SW 1271 (cell line): ENCODE results near the gene TRIM43B.
"Not testable (repeated sequence)": the region's sequence is repeated elsewhere in the genome, so short reads cannot be mapped to it uniquely, and the experiment has no call there.

Experiments
- DNase-seq, 2 experiments: peaks; one replicate each; lab custom pipeline; 2025; lab: John Stamatoyannopoulos, UW

TRIM43B gene

DNA sequence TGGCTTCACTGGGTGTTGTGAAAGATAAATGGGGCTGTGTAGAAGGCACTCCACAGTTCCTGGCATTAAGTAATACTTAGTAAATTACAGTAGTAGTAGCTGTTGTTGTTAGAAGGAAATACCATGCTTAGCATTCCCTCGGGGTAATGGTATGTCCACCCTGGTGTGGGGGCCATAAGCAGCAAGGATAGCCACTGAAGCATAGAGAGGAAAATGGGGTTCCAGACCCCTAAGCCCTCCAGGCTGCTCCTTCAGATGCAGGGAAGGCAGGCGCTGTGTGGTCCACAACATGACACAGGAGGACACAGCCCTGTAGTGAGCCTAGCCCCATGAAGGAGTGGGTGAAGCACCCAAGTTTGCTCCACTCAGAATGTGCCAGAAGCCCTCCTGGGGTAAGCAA is 50.6 kb downstream of the TRIM43B start:
- not testable (repeated sequence) for DNase-seq

DNA sequence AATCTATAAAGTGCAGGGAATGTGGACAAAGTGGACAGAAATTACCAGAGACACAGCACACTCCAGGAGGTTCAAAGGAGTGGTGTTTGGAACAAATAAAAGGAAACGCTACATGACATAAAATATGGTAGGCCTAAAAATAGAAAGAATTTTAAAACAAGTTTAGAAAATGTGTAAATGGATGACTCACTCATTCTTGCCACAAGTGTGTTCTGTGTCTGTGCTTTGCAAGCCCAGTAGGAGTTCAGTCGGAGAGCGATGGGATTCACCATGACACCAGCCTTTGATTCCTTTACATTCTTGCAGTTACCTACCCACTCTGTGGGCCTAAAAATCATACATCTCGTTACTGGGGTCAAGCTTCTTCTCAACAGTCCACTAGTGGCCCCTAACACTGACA is 51.2 kb downstream of the TRIM43B start:
- DNase-seq = not testable (repeated sequence)

DNA sequence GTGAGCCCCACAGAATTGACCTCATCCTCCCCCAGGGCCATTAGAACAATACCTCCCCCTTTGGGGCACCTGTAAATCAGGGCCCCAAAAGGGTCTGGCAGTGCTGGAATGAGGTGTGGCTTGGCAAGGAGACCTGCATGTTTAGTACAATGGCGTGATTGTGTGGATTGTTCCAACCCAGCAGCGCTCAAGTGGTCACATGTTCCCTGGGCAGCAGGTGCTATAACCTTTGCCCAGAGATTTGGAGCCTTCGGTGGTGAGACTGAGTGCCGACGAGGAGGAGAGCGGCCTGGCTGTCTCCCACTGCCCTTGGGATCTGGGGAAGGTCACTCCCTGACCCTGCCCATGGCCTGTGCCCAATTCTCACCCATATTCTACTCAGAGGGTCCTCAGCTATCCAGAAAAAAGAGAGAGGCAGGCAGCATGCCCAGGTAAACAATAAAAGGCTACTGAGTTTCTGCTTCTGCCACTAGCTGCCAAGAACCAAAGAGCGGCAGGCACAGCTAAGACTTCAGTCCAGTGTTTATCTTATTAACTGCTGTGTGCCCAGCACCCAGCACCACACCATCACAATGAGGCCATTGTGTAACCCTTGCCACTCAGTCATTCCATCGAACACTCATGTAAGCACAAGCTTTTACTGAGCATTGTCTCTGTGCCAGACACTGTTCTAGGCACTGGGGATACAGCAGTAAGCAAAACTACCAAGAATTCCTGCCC is 54.6 kb downstream of the TRIM43B start:
- DNase-seq = not testable (repeated sequence)

DNA sequence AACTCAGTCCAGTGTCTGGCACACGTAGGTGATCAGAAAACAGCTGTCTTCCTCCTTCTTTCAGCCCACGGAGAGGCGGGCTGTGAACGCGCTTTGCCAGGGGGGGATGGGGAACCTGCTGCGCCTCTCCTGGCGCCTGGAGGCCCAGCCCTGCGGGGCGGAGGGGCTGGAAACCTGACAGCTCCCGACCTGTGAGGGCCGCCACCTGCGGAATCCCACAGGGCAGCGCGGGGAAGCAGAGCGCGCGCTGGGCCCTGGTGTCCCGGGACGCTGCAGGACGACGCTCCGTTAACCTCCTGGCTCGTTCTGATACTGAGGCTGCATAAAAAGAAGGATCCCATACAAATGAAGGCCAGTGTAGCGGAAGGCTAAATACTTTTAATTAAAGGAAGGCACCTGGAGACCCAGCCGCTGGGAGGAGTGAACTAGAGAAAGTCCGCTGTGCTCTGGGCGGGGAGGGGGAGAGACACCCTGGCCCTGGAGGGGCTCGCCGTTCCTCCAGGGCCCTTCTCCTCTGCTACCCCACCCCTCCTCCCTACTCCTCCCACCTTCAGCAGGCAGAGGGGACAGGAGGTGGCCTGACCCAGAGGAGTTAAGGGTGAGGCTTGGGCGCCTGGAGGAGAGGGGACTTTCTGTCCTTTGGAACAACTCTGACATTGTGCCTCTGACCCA is 57.2 kb downstream of the TRIM43B start:
- not testable (repeated sequence) for DNase-seq
